ENCODE data around the gene DCHS2. TPM values are rescaled to one million over a fixed set of nuclear protein-coding genes. Genes with fewer than 3 reads are reported as not detected.

The DCHS2 gene
- total RNA-seq, 5 donors from 2014 or later (not counting 1 experiment from before 2014, with no cell fraction given), result 0.09 to 0.44 (median 0.13) TPM; not detected in 2

- no peak for DNase-seq
- CTCF ChIA-PET, result no interaction called here
- no peaks in the 10 kb centered on the region for H3K36me3 Mint-ChIP-seq
Measured at GRCh38 chr4:154293427-154293826, 198.2 kb downstream of the DCHS2 start.

GRCh38 chr4:154292589-154292988, 199.0 kb downstream of the DCHS2 start:
- Mint-ChIP-seq H3K4me1 (no peaks in the 10 kb centered on the region), H3K9me3 (no peaks in the 10 kb centered on the region), H3K27ac (no peak overlapping the region), H3K27me3 (peaks cover 3 to 15% of the 10 kb centered on the region in 2 donors), H3K36me3 (no peaks in the 10 kb centered on the region), H3K4me3 (no peak overlapping the region)
- Histone ChIP-seq H3K9me3 (no peaks in the 10 kb centered on the region), H3K4me3 (ENCODE audit: control insufficient read depth in 1 of 2, extremely low read depth in 1 of 2, low read length in 1 of 2) (no peak overlapping the region), H3K27me3 (replicated peaks in 1 of 2; ENCODE audit: control insufficient read depth in 2 of 2, extremely low read depth in 1 of 2, insufficient read depth in 2 of 2, low read length in 1 of 2) (no peaks in the 10 kb centered on the region), H3K36me3 (ENCODE audit: control insufficient read depth in 2 of 2, extremely low read depth in 1 of 2, insufficient read depth in 1 of 2, low read length in 1 of 2) (no peaks in the 10 kb centered on the region), H3K4me1 (ENCODE audit: control insufficient read depth in 1 of 2, extremely low read depth in 1 of 2, insufficient read depth in 2 of 2, low read length in 2 of 2) (no peaks in the 10 kb centered on the region), H3K27ac (ENCODE audit: low read length) (no peak overlapping the region)
- DNase-seq (peak in 1 of 35 experiments; percentile 6), ATAC-seq (replicated peaks in 1 of 4) (no peak)
- POLR2A ChIA-PET, result no interaction called here
- CTCF ChIA-PET, result no interaction called here
- 81% methylated on average over 2 of the region's 2 CpGs for WGBS (ENCODE audit: insufficient coverage)

More at GRCh38 chr4:154293427-154293826, 198.2 kb downstream of the DCHS2 start:
- no peak overlapping the region for H3K27ac ChIP-seq (ENCODE audit: low read length)
- peaks cover 3 to 20% of the 10 kb centered on the region in 2 donors for H3K27me3 Mint-ChIP-seq
- H3K36me3 ChIP-seq (ENCODE audit: control insufficient read depth in 2 of 2, extremely low read depth in 1 of 2, insufficient read depth in 1 of 2, low read length in 1 of 2), result no peaks in the 10 kb centered on the region
- no peaks in the 10 kb centered on the region for H3K4me1 Mint-ChIP-seq
- no peaks in the 10 kb centered on the region for H3K9me3 ChIP-seq
- POLR2A ChIA-PET, result no interaction called here
- peaks cover 0 to 3% of the 10 kb centered on the region in 2 experiments for H3K27me3 ChIP-seq (replicated peaks in 1 of 2; ENCODE audit: control insufficient read depth in 2 of 2, extremely low read depth in 1 of 2, insufficient read depth in 2 of 2, low read length in 1 of 2)
- H3K9me3 Mint-ChIP-seq, result no peaks in the 10 kb centered on the region
- H3K4me3 ChIP-seq (ENCODE audit: control insufficient read depth in 1 of 2, extremely low read depth in 1 of 2, low read length in 1 of 2), result no peak overlapping the region
- H3K4me1 ChIP-seq (ENCODE audit: control insufficient read depth in 1 of 2, extremely low read depth in 1 of 2, insufficient read depth in 2 of 2, low read length in 2 of 2), result no peaks in the 10 kb centered on the region
- WGBS (ENCODE audit: insufficient coverage), result 76% methylated on average over 7 of the region's 9 CpGs
- H3K27ac Mint-ChIP-seq, result no peak overlapping the region
- no peak overlapping the region for H3K4me3 Mint-ChIP-seq
- no peak for ATAC-seq (replicated peaks in 1 of 4)

GRCh38 chr4:154277172-154277571, 214.4 kb downstream of the DCHS2 start:
- no peak overlapping the region for H3K27ac Mint-ChIP-seq
- no peaks in the 10 kb centered on the region for H3K9me3 ChIP-seq
- H3K4me3 ChIP-seq (ENCODE audit: control insufficient read depth in 1 of 2, extremely low read depth in 1 of 2, low read length in 1 of 2), result no peak overlapping the region
- H3K36me3 ChIP-seq (ENCODE audit: control insufficient read depth in 2 of 2, extremely low read depth in 1 of 2, insufficient read depth in 1 of 2, low read length in 1 of 2), result no peaks in the 10 kb centered on the region
- no peak overlapping the region for H3K4me3 Mint-ChIP-seq
- H3K27me3 ChIP-seq (replicated peaks in 1 of 2; ENCODE audit: control insufficient read depth in 2 of 2, extremely low read depth in 1 of 2, insufficient read depth in 2 of 2, low read length in 1 of 2), result no peaks in the 10 kb centered on the region
- no peak for ATAC-seq (replicated peaks in 1 of 4)
- no peaks in the 10 kb centered on the region for H3K4me1 Mint-ChIP-seq
- H3K36me3 Mint-ChIP-seq, result no peaks in the 10 kb centered on the region
- peaks cover 4 to 12% (median 5%) of the 10 kb centered on the region in 3 donors for H3K9me3 Mint-ChIP-seq
- no peaks in the 10 kb centered on the region for H3K4me1 ChIP-seq (ENCODE audit: control insufficient read depth in 1 of 2, extremely low read depth in 1 of 2, insufficient read depth in 2 of 2, low read length in 2 of 2)
- CTCF ChIA-PET, result no interaction called here
- 60% methylated on average over 1 of the region's 2 CpGs for WGBS (ENCODE audit: insufficient coverage)
- no peak overlapping the region for H3K27ac ChIP-seq (ENCODE audit: low read length)
- POLR2A ChIA-PET, result no interaction called here
- peaks cover 16 to 27% of the 10 kb centered on the region in 2 donors for H3K27me3 Mint-ChIP-seq
- no peak for DNase-seq

- Mint-ChIP-seq H3K4me3 (no peak overlapping the region), H3K36me3 (no peaks in the 10 kb centered on the region), H3K27ac (no peak overlapping the region), H3K9me3 (peaks cover 4 to 12% (median 5%) of the 10 kb centered on the region in 3 donors), H3K27me3 (peaks cover 16 to 27% of the 10 kb centered on the region in 2 donors), H3K4me1 (no peaks in the 10 kb centered on the region)
- no peaks in the 10 kb centered on the region for H3K27me3 ChIP-seq (replicated peaks in 1 of 2; ENCODE audit: control insufficient read depth in 2 of 2, extremely low read depth in 1 of 2, insufficient read depth in 2 of 2, low read length in 1 of 2)
- no peak overlapping the region for H3K27ac ChIP-seq (ENCODE audit: low read length)
- no peaks in the 10 kb centered on the region for H3K9me3 ChIP-seq
- 50% methylated on average over 1 of the region's 1 CpG for WGBS (ENCODE audit: insufficient coverage)
- H3K4me1 ChIP-seq (ENCODE audit: control insufficient read depth in 1 of 2, extremely low read depth in 1 of 2, insufficient read depth in 2 of 2, low read length in 2 of 2), result no peaks in the 10 kb centered on the region
- no peaks in the 10 kb centered on the region for H3K36me3 ChIP-seq (ENCODE audit: control insufficient read depth in 2 of 2, extremely low read depth in 1 of 2, insufficient read depth in 1 of 2, low read length in 1 of 2)
- ChIA-PET CTCF (no interaction called here), POLR2A (no interaction called here)
- no peak for ATAC-seq (replicated peaks in 1 of 4)
- H3K4me3 ChIP-seq (ENCODE audit: control insufficient read depth in 1 of 2, extremely low read depth in 1 of 2, low read length in 1 of 2), result no peak overlapping the region
- no peak for DNase-seq
Measured at GRCh38 chr4:154276496-154276895, 215.1 kb downstream of the DCHS2 start.

- H3K27ac Mint-ChIP-seq, result no peak overlapping the region
- H3K4me3 ChIP-seq (ENCODE audit: control insufficient read depth in 1 of 2, extremely low read depth in 1 of 2, low read length in 1 of 2), result no peak overlapping the region
- no peaks in the 10 kb centered on the region for H3K9me3 Mint-ChIP-seq
- no peaks in the 10 kb centered on the region for H3K36me3 Mint-ChIP-seq
- ChIA-PET CTCF (no interaction called here), POLR2A (no interaction called here)
- H3K4me1 Mint-ChIP-seq, result no peaks in the 10 kb centered on the region
- 42% methylated on average over 3 of the region's 4 CpGs for WGBS (ENCODE audit: insufficient coverage)
- ATAC-seq (replicated peaks in 1 of 4) (no peak), DNase-seq (no peak)
- no peaks in the 10 kb centered on the region for H3K27me3 ChIP-seq (replicated peaks in 1 of 2; ENCODE audit: control insufficient read depth in 2 of 2, extremely low read depth in 1 of 2, insufficient read depth in 2 of 2, low read length in 1 of 2)
- H3K4me3 Mint-ChIP-seq, result no peak overlapping the region
- H3K36me3 ChIP-seq (ENCODE audit: control insufficient read depth in 2 of 2, extremely low read depth in 1 of 2, insufficient read depth in 1 of 2, low read length in 1 of 2), result no peaks in the 10 kb centered on the region
- H3K4me1 ChIP-seq (ENCODE audit: control insufficient read depth in 1 of 2, extremely low read depth in 1 of 2, insufficient read depth in 2 of 2, low read length in 2 of 2), result no peaks in the 10 kb centered on the region
- H3K9me3 ChIP-seq, result no peaks in the 10 kb centered on the region
- H3K27ac ChIP-seq (ENCODE audit: low read length), result no peak overlapping the region
- H3K27me3 Mint-ChIP-seq, result peaks cover 7 to 11% of the 10 kb centered on the region in 2 donors
Measured at GRCh38 chr4:154254999-154255398, 236.6 kb downstream of the DCHS2 start.

DNA sequence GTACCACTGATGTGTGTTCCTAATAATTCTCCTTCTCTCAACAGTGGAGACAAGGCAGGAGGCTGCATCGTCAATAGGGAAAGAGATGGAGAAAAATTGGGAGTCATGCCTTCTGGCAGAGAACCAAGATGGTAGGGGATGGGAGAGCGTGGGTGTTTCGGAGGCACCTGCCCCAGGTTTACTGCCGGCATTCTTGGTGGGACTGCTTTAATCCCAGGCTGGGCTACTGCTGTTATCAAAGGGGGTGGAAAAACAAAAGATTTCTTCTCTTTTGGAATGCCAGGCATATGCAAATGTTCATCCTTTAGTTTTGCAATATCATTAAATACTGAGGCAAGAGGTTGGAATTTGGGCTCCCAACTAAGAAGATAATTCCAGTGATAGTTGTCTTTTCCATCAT, 257.0 kb downstream of the DCHS2 start:
- ATAC-seq (replicated peaks in 1 of 4), result no peak
- Histone ChIP-seq H3K27ac (ENCODE audit: low read length) (no peak overlapping the region), H3K4me3 (ENCODE audit: control insufficient read depth in 1 of 2, extremely low read depth in 1 of 2, low read length in 1 of 2) (no peak overlapping the region), H3K36me3 (ENCODE audit: control insufficient read depth in 2 of 2, extremely low read depth in 1 of 2, insufficient read depth in 1 of 2, low read length in 1 of 2) (no peaks in the 10 kb centered on the region), H3K27me3 (replicated peaks in 1 of 2; ENCODE audit: control insufficient read depth in 2 of 2, extremely low read depth in 1 of 2, insufficient read depth in 2 of 2, low read length in 1 of 2) (no peaks in the 10 kb centered on the region), H3K4me1 (ENCODE audit: control insufficient read depth in 1 of 2, extremely low read depth in 1 of 2, insufficient read depth in 2 of 2, low read length in 2 of 2) (no peaks in the 10 kb centered on the region), H3K9me3 (no peaks in the 10 kb centered on the region)
- 86% methylated on average over 4 of the region's 4 CpGs for WGBS (ENCODE audit: insufficient coverage)
- ChIA-PET POLR2A (no interaction called here), CTCF (no interaction called here)
- Mint-ChIP-seq H3K27me3 (peaks cover 6 to 31% of the 10 kb centered on the region in 2 donors), H3K27ac (no peak overlapping the region), H3K4me3 (no peak overlapping the region), H3K4me1 (no peaks in the 10 kb centered on the region), H3K9me3 (no peaks in the 10 kb centered on the region), H3K36me3 (no peaks in the 10 kb centered on the region)
- no peak for DNase-seq

GRCh38 chr4:154231806-154232478, 259.7 kb downstream of the DCHS2 start:
- no peak overlapping the region for H3K27ac ChIP-seq (ENCODE audit: low read length)
- DNase-seq (no peak), ATAC-seq (replicated peaks in 1 of 4) (no peak)
- POLR2A ChIA-PET, result no interaction called here
- no peaks in the 10 kb centered on the region for H3K36me3 ChIP-seq (ENCODE audit: control insufficient read depth in 2 of 2, extremely low read depth in 1 of 2, insufficient read depth in 1 of 2, low read length in 1 of 2)
- H3K4me3 Mint-ChIP-seq, result no peak overlapping the region
- H3K27me3 ChIP-seq (replicated peaks in 1 of 2; ENCODE audit: control insufficient read depth in 2 of 2, extremely low read depth in 1 of 2, insufficient read depth in 2 of 2, low read length in 1 of 2), result no peaks in the 10 kb centered on the region
- no peak overlapping the region for H3K4me3 ChIP-seq (ENCODE audit: control insufficient read depth in 1 of 2, extremely low read depth in 1 of 2, low read length in 1 of 2)
- no peaks in the 10 kb centered on the region for H3K9me3 ChIP-seq
- H3K27me3 Mint-ChIP-seq, result peaks cover 9 to 43% of the 10 kb centered on the region in 2 donors
- CTCF ChIA-PET, result no interaction called here
- H3K4me1 Mint-ChIP-seq, result no peaks in the 10 kb centered on the region
- H3K36me3 Mint-ChIP-seq, result no peaks in the 10 kb centered on the region
- no peaks in the 10 kb centered on the region for H3K4me1 ChIP-seq (ENCODE audit: control insufficient read depth in 1 of 2, extremely low read depth in 1 of 2, insufficient read depth in 2 of 2, low read length in 2 of 2)
- no peak overlapping the region for H3K27ac Mint-ChIP-seq
- H3K9me3 Mint-ChIP-seq, result peaks cover 0 to 4% (median 0%) of the 10 kb centered on the region in 3 donors
- WGBS (ENCODE audit: insufficient coverage), result no CpG with 5 or more reads among the region's 2 CpGs
